ENCODE results near the gene RNGTT.

- no peak for TF ChIP-seq CTCF (conservative IDR thresholded peaks at IDR 0.05)
- no peak for TF ChIP-seq EZH2 (IDR thresholded peaks at IDR 0.05; ENCODE audit: low read depth)
Measured at GRCh38 chr6:88843040-88843439, 120.4 kb downstream of the RNGTT start.
